ENCODE measurements around the gene FNDC10.
"Not testable (repeated sequence)": the region's sequence is repeated elsewhere in the genome, so short reads cannot be mapped to it uniquely, and the experiment has no call there.

- TF ChIP-seq CTCF (IDR thresholded peaks at IDR 0.05; ENCODE audit: insufficient read depth, low read depth, low read length); EZH2 (IDR thresholded peaks at IDR 0.05; ENCODE audit: insufficient read depth, low read length): not testable (repeated sequence)
Measured at GRCh38 chr1:1640081-1640480, 40.1 kb upstream of the FNDC10 start.
